Measurements from ENCODE around the gene MRPL4. TPM values are rescaled to one million over a fixed set of nuclear protein-coding genes. Genes with fewer than 3 reads are reported as not detected.
"Not testable (repeated sequence)": the region's sequence is repeated elsewhere in the genome, so short reads cannot be mapped to it uniquely, and the experiment has no call there.

Gene MRPL4
- total RNA-seq, 1 experiment from 2014 or later = 218 TPM

- Histone ChIP-seq H3K36me3 (no peaks in the 10 kb centered on the region), H3K4me3 (no peak overlapping the region), H3K9me3 (no peaks in the 10 kb centered on the region), H3K27me3 (no peaks in the 10 kb centered on the region)
- DNase-seq = no peak
Measured at GRCh38 chr19:10271543-10272086, 19.6 kb downstream of the MRPL4 start.

- Histone ChIP-seq H3K27me3 (no peaks in the 10 kb centered on the region), H3K9me3 (no peaks in the 10 kb centered on the region), H3K36me3 (no peaks in the 10 kb centered on the region), H3K4me3 (no peak overlapping the region)
- DNase-seq = no peak
Measured at GRCh38 chr19:10274589-10274988, 22.6 kb downstream of the MRPL4 start.

- DNase-seq = no peak
- no peaks in the 10 kb centered on the region for H3K9me3 ChIP-seq
- no peak overlapping the region for H3K4me3 ChIP-seq
- no peaks in the 10 kb centered on the region for H3K36me3 ChIP-seq
- H3K27me3 ChIP-seq = no peaks in the 10 kb centered on the region
Measured at GRCh38 chr19:10277795-10278589, 26.0 kb downstream of the MRPL4 start.

GRCh38 chr19:10278935-10279334 is 26.9 kb downstream of the MRPL4 start:
- no peaks in the 10 kb centered on the region for H3K27me3 ChIP-seq
- no peaks in the 10 kb centered on the region for H3K36me3 ChIP-seq
- H3K4me3 ChIP-seq = no peak overlapping the region
- no peaks in the 10 kb centered on the region for H3K9me3 ChIP-seq
- DNase-seq = no peak

- Histone ChIP-seq H3K27me3 (no peaks in the 10 kb centered on the region), H3K9me3 (no peaks in the 10 kb centered on the region), H3K4me3 (no peak overlapping the region), H3K36me3 (no peaks in the 10 kb centered on the region)
- DNase-seq = no peak
Measured at GRCh38 chr19:10279737-10280442, 27.9 kb downstream of the MRPL4 start.

- DNase-seq, H3K9me3 ChIP-seq, H3K36me3 ChIP-seq, H3K4me3 ChIP-seq, H3K27me3 ChIP-seq: not testable (repeated sequence)
Measured at GRCh38 chr19:10282043-10282442, 30.0 kb downstream of the MRPL4 start.

GRCh38 chr19:10283301-10284064 is 31.5 kb downstream of the MRPL4 start:
- H3K9me3 ChIP-seq = no peaks in the 10 kb centered on the region
- H3K36me3 ChIP-seq = no peaks in the 10 kb centered on the region
- no peak overlapping the region for H3K4me3 ChIP-seq
- no peaks in the 10 kb centered on the region for H3K27me3 ChIP-seq
- no peak for DNase-seq

- Histone ChIP-seq H3K27me3 (peaks cover 6% of the 10 kb centered on the region), H3K36me3 (no peaks in the 10 kb centered on the region), H3K9me3 (peaks cover 1% of the 10 kb centered on the region; the same call in 1 of the 2 replicates), H3K4me3 (no peak overlapping the region)
- no peak for DNase-seq
Measured at GRCh38 chr19:10284065-10284959, 32.3 kb downstream of the MRPL4 start.

GRCh38 chr19:10284960-10285278 is 32.9 kb downstream of the MRPL4 start:
- Histone ChIP-seq H3K36me3 (no peaks in the 10 kb centered on the region), H3K9me3 (peaks cover 3% of the 10 kb centered on the region; the same call in 1 of the 2 replicates), H3K27me3 (peaks cover 12% of the 10 kb centered on the region), H3K4me3 (no peak overlapping the region)
- no peak for DNase-seq

- DNase-seq = no peak
- Histone ChIP-seq H3K36me3 (no peaks in the 10 kb centered on the region), H3K9me3 (peaks cover 3% of the 10 kb centered on the region; the same call in 1 of the 2 replicates), H3K27me3 (peaks cover 17% of the 10 kb centered on the region), H3K4me3 (no peak overlapping the region)
Measured at GRCh38 chr19:10285393-10285792, 33.4 kb downstream of the MRPL4 start.

- Histone ChIP-seq H3K27me3 (peaks cover 34% of the 10 kb centered on the region), H3K9me3 (peaks cover 3% of the 10 kb centered on the region; the same call in 1 of the 2 replicates), H3K36me3 (no peaks in the 10 kb centered on the region), H3K4me3 (no peak within 1 kb of the TSS)
- DNase-seq = no peak
Measured at GRCh38 chr19:10286803-10287737, 35.1 kb downstream of the MRPL4 start, which contains the start of gene ICAM4. Gene ICAM4, plus strand, starts transcription at chr19:10286955. Its CDS starts 58 bp downstream, at chr19:10287013.

GRCh38 chr19:10288662-10289166 is 36.7 kb downstream of the MRPL4 start:
- Histone ChIP-seq H3K36me3 (no peaks in the 10 kb centered on the region), H3K4me3 (no peak overlapping the region; the same call in 1 of the 2 replicates), H3K9me3 (peaks cover 3% of the 10 kb centered on the region; the same call in 1 of the 2 replicates), H3K27me3 (peaks cover 50% of the 10 kb centered on the region)
- DNase-seq = no peak

GRCh38 chr19:10289167-10289835 is 37.3 kb downstream of the MRPL4 start:
- Histone ChIP-seq H3K9me3 (peaks cover 3% of the 10 kb centered on the region; the same call in 1 of the 2 replicates), H3K4me3 (peak overlapping the region; percentile 18), H3K36me3 (no peaks in the 10 kb centered on the region), H3K27me3 (peaks cover 56% of the 10 kb centered on the region)
- no peak for DNase-seq

GRCh38 chr19:10289836-10290356 is 37.9 kb downstream of the MRPL4 start, which contains the start of gene ICAM5:
Gene ICAM5, plus strand, starts transcription at chr19:10289952. Its CDS starts 92 bp downstream, at chr19:10290044.
- peaks cover 62% of the 10 kb centered on the region for H3K27me3 ChIP-seq
- DNase-seq = no peak

More at GRCh38 chr19:10289836-10290356, 37.9 kb downstream of the MRPL4 start, which contains the start of gene ICAM5:
- no peaks in the 10 kb centered on the region for H3K36me3 ChIP-seq
- H3K9me3 ChIP-seq = peaks cover 3% of the 10 kb centered on the region; the same call in 1 of the 2 replicates
- H3K4me3 ChIP-seq = peak within 1 kb of the TSS; percentile 32
